ENCODE results near the gene GNA12. TPM values are rescaled to one million over a fixed set of nuclear protein-coding genes. Genes with fewer than 3 reads are reported as not detected.

Gene GNA12
- total and polyA plus RNA-seq, 2 of the 4 experiments (the other 2 are of a cell fraction), result 14.3 to 93.9 TPM

GRCh38 chr7:2764621-2765020 is 79.5 kb downstream of the GNA12 start:
- H3K27ac ChIP-seq (ENCODE audit: insufficient read depth, low read length), result no peak overlapping the region
- H3K9ac ChIP-seq (ENCODE audit: low read depth, low read length), result no peak overlapping the region
- no peaks in the 10 kb centered on the region for H4K20me1 ChIP-seq (ENCODE audit: insufficient read depth, low read length)
- H3K4me3 ChIP-seq (ENCODE audit: insufficient read depth, low read depth, low read length), result no peak overlapping the region
- ATAC-seq (ENCODE audit: low read depth) (no peak), DNase-seq (no peak)
- H2AK5ac ChIP-seq (ENCODE audit: low read depth, low read length), result peak overlapping the region; percentile 10; the same call in 1 of the 2 replicates
- intact Hi-C loops (cut with micrococcal nuclease) (loop anchor here (5.0 kb wide), 2 partner anchors 33 to 78 kb away; partner anchors contain the start of gene GNA12), in situ Hi-C loops (cut with MboI; ENCODE audit: low sequenced_read_pairs) (no loop called here), dilution Hi-C loops (cut with HindIII; ENCODE audit: low sequenced_read_pairs, unreplicated experiment) (no loop called here)
- H2BK20ac ChIP-seq (ENCODE audit: low read depth, low read length), result no peak overlapping the region
- H2AFZ ChIP-seq (replicated peaks; ENCODE audit: low read length, poor library complexity), result no peak overlapping the region
- no TSS peak for BruUV-seq (replicated peaks)
- WGBS, 2 experiments (ENCODE audit: extremely low coverage in 2 of 2, insufficient read length in 1 of 2), result 100% methylated on average over 3 of the region's 11 CpGs; no CpG with 5 or more reads in 1 of the 2 experiments
- no peaks in the 10 kb centered on the region for H3K27me3 ChIP-seq (ENCODE audit: control insufficient read depth, insufficient read depth, low read length)
- H3K4me1 ChIP-seq (ENCODE audit: control insufficient read depth, insufficient read depth, low read length), result peaks cover 34% of the 10 kb centered on the region
- no peak overlapping the region for H4K91ac ChIP-seq (ENCODE audit: insufficient read depth, low read depth, low read length)
- H3K23ac ChIP-seq (ENCODE audit: low read depth, low read length), result peak overlapping the region; percentile 45; the same call in 1 of the 2 replicates
- no peak for TF ChIP-seq RCOR1 (IDR thresholded peaks at IDR 0.05; ENCODE audit: insufficient replicate concordance, low read length)
- TF ChIP-seq MAFK (IDR thresholded peaks at IDR 0.05; ENCODE audit: low read depth, low read length), result no peak
- H3K56ac ChIP-seq (ENCODE audit: extremely low read depth, insufficient read depth, low read length), result no peak overlapping the region
- no peak overlapping the region for H3K4me2 ChIP-seq (ENCODE audit: low read depth, low read length)
- CTCF ChIA-PET, result no interaction called here
- H3K14ac ChIP-seq (replicated peaks; ENCODE audit: low read depth, low read length), result no peak overlapping the region; the same call in 1 of the 2 replicates
- no peak overlapping the region for H2BK5ac ChIP-seq (ENCODE audit: low read depth, low read length, poor library complexity, severe bottlenecking)
- H2AK9ac ChIP-seq (replicated peaks; ENCODE audit: low read depth, low read length, poor library complexity), result no peak overlapping the region
- POLR2A ChIA-PET (ENCODE audit: unreplicated experiment), result interaction anchor here (1.5 kb wide), 1 partner anchor 37 kb away, joined by 3 read pairs; no protein-coding TSS in a partner anchor
- H3K4ac ChIP-seq (ENCODE audit: low read depth, low read length), result no peak overlapping the region
- H4K5ac ChIP-seq (ENCODE audit: low read depth, low read length), result no peak overlapping the region
- H3K9me3 ChIP-seq (ENCODE audit: control insufficient read depth, insufficient read depth, low read length), result no peaks in the 10 kb centered on the region
- peaks cover 2% of the 10 kb centered on the region; the same call in 1 of the 2 replicates for H3K36me3 ChIP-seq (ENCODE audit: control insufficient read depth, insufficient read depth, low read length)
- peaks cover 30% of the 10 kb centered on the region for H3K9me1 ChIP-seq (ENCODE audit: insufficient read depth, low read length)
- no peak overlapping the region for H3K18ac ChIP-seq (ENCODE audit: low read depth, low read length)
- no peak overlapping the region for H2BK15ac ChIP-seq (ENCODE audit: low read depth, low read length)
- H2BK120ac ChIP-seq (ENCODE audit: low read depth, low read length), result no peak overlapping the region
- H4K8ac ChIP-seq (ENCODE audit: low read depth in 2 of 2, low read length in 2 of 2), result peak overlapping the region in 1 of 2 experiments; percentile 55; a peak in 1 of 4 replicates
- H3K79me1 ChIP-seq (ENCODE audit: low read depth in 1 of 2, low read length in 2 of 2), result peaks cover 40 to 74% of the 10 kb centered on the region in 2 experiments

Data from IMR-90 (cell line).